Gastrocnemius medialis (tissue), 4 donors: ENCODE measurements around the gene ARPC3. TPM values are rescaled to one million over a fixed set of nuclear protein-coding genes. Genes with fewer than 3 reads are reported as not detected.

ENCODE experiments used
- ATAC-seq, 2 donors: fragments of 150-250 bp; one replicate each; pipeline ENCODE4 v1.9.1; 2016
- DNase-seq, 2 donors: peaks; one replicate each; pipeline ENCODE4 v3.0.0-alpha.2; 2019
- H3K27ac ChIP-seq, 4 donors: fragments of 200-600 bp; sonication (generic); 1 replicate in 1 of 4; 2 replicates in 3 of 4; pipeline ENCODE4 v1.5.1; 2016 to 2018; ENCODE audit warnings: mild to moderate bottlenecking in 2 of 4, moderate library complexity in 1 of 4
- H3K27me3 ChIP-seq, 3 donors: fragments of 200-600 bp; sonication (generic) in 2 of 3; 1 replicate in 1 of 3; 2 replicates in 2 of 3; pipeline versions ENCODE4 v1.5.1 to v1.6.0; 2016 to 2019; ENCODE audit warnings: mild to moderate bottlenecking in 1 of 3, moderate library complexity in 1 of 3
- H3K36me3 ChIP-seq, 2 donors: fragments of 200-600 bp; sonication (generic) in 1 of 2; one replicate each; pipeline ENCODE4 v1.5.1; 2017 to 2018
- H3K4me1 ChIP-seq, 2 donors: fragments of 200-600 bp; sonication (generic) in 1 of 2; one replicate each; pipeline ENCODE4 v1.5.1; 2016 to 2017; ENCODE audit warnings: mild to moderate bottlenecking in 2 of 2
- H3K4me3 ChIP-seq, 4 donors: fragments of 200-600 bp; sonication (generic) in 3 of 4; 1 replicate in 1 of 4; 2 replicates in 3 of 4; pipeline ENCODE4 v1.5.1; 2016 to 2019; ENCODE audit warnings: mild to moderate bottlenecking in 2 of 4
- H3K9me3 ChIP-seq, 3 donors: fragments of 200-600 bp; sonication (generic) in 2 of 3; 1 replicate in 1 of 3; 2 replicates in 2 of 3; pipeline ENCODE4 v1.5.1; 2016 to 2019
- CTCF ChIP-seq, 5 experiments: fragments of 450-650 bp in 3 of 5; fragments of 200-600 bp in 2 of 5; sonication (generic) in 2 of 5; IDR thresholded peaks in 4 of 5; conservative IDR thresholded peaks in 1 of 5; 1 replicate in 4 of 5; 2 replicates in 1 of 5; pipeline ENCODE4 v1.5.1; 2016 to 2019; ENCODE audit warnings: antibody characterized with exemption in 5 of 5, mild to moderate bottlenecking in 3 of 5, moderate library complexity in 3 of 5
- POLR2A ChIP-seq, 2 donors: fragments of 450-650 bp; IDR thresholded peaks; one replicate each; pipeline ENCODE4 v1.6.1; 2017; ENCODE audit warnings: antibody characterized with exemption in 2 of 2, mild to moderate bottlenecking in 2 of 2, moderate library complexity in 2 of 2
- in situ Hi-C, 4 donors: fragments of 200-750 bp; cut with MboI; loops; one replicate each; pipeline versions ENCODE4 v1.15.0 to v1.8.0; 2017; ENCODE audit warnings: low sequenced_read_pairs in 4 of 4
- intact Hi-C: fragments of 100-400 bp; cut with DNase I; formaldehyde crosslinking; loops from one replicate; pipeline ENCODE4 v1.15.1; 2023; ENCODE audit warnings: low total_unique reads
- total RNA-seq, 4 donors: library from RNA; depleted of rRNA; stranded (reverse); fragments of >200 nt; gene quantifications; one replicate each; pipeline versions ENCODE4 v1.1.0 to v1.2.3, GENCODE V29; 2016

The ARPC3 gene
- total RNA-seq, 4 donors from 2014 or later, result 170 to 327 (median 213) TPM

GRCh38 chr12:110403976-110404682, 46.0 kb downstream of the ARPC3 start:
- TF ChIP-seq POLR2A (IDR thresholded peaks at IDR 0.05), result no peak
- no peak for TF ChIP-seq CTCF (IDR thresholded peaks at IDR 0.05 in 4 of 5, conservative IDR thresholded peaks at IDR 0.05 in 1 of 5)
- DNase-seq (peak; percentile 34 to 69), ATAC-seq (peak; percentile 80 to 85)
- H3K4me1 ChIP-seq, result peaks cover 11 to 12% of the 10 kb centered on the region in 2 donors
- no peaks in the 10 kb centered on the region for H3K9me3 ChIP-seq
- H3K27ac ChIP-seq, result peak overlapping the region; percentile 90 to 99 (median 92)
- H3K36me3 ChIP-seq, result peaks cover 0 to 16% of the 10 kb centered on the region in 2 donors
- in situ Hi-C loops (no loop called here), intact Hi-C loops (loop anchor here (1.0 kb wide), 1 partner anchor 304 kb away; no protein-coding TSS in a partner anchor)
- H3K27me3 ChIP-seq, result no peaks in the 10 kb centered on the region
- H3K4me3 ChIP-seq, result peak overlapping the region; percentile 76 to 98 (median 96)

GRCh38 chr12:110403146-110403975, 46.8 kb downstream of the ARPC3 start, which contains the start of gene ANAPC7:
Gene ANAPC7 (minus strand): TSS chr12:110403708. CDS start chr12:110403627, 81 bp downstream.
- intact Hi-C loops (loop anchor here (1.0 kb wide), 1 partner anchor 303 kb away; no protein-coding TSS in a partner anchor), in situ Hi-C loops (no loop called here)
- ATAC-seq, result peak; percentile 96 to 97
- H3K27me3 ChIP-seq, result no peaks in the 10 kb centered on the region
- peak; percentile 81 to 90 for DNase-seq
- TF ChIP-seq CTCF (IDR thresholded peaks at IDR 0.05 in 4 of 5, conservative IDR thresholded peaks at IDR 0.05 in 1 of 5) (no peak), POLR2A (IDR thresholded peaks at IDR 0.05) (peak; percentile 35 to 51)
- H3K27ac ChIP-seq, result peak within 1 kb of the TSS; percentile 90 to 99 (median 92)
- peaks cover 0 to 16% of the 10 kb centered on the region in 2 donors for H3K36me3 ChIP-seq
- peak within 1 kb of the TSS; percentile 76 to 98 (median 96) for H3K4me3 ChIP-seq
- peaks cover 11 to 12% of the 10 kb centered on the region in 2 donors for H3K4me1 ChIP-seq
- no peaks in the 10 kb centered on the region for H3K9me3 ChIP-seq

Other genes starting within 250 kb of the ARPC3 start
- 1,000 to 10,000 TPM in 2 of 4 donors, 100 to 1,000 TPM in 2; 788 to 1,983 (median 1,302) TPM for gene ATP2A2, start 169.1 kb downstream of the ARPC3 start, total RNA-seq
- gene ANAPC7, start 46.6 kb downstream of the ARPC3 start, total RNA-seq, result 10 to 100 TPM; 27.5 to 57.1 (median 38.2) TPM
- gene GPN3, start 17.9 kb upstream of the ARPC3 start, total RNA-seq, result 10 to 100 TPM; 18.4 to 26.8 (median 24.6) TPM
- 1 to 10 TPM in 3 of 4 donors, under 1 TPM in 1; 0.82 to 3.5 (median 2.2) TPM for gene FAM216A, start 18.5 kb upstream of the ARPC3 start, total RNA-seq
- gene VPS29, start 51.8 kb upstream of the ARPC3 start, total RNA-seq, result 100 to 1,000 TPM in 2 of 4 donors, 10 to 100 TPM in 2; 76.4 to 145 (median 92.9) TPM
- gene RAD9B, start 52.0 kb upstream of the ARPC3 start, total RNA-seq, result 1 to 10 TPM in 1 of 4 donors, under 1 TPM in 3; 0.12 to 2.0 (median 0.62) TPM
- 10 to 100 TPM; 27.6 to 85.8 (median 58.4) TPM for gene PPTC7, start 133.0 kb upstream of the ARPC3 start, total RNA-seq
- 10 to 100 TPM in 3 of 4 donors, 1 to 10 TPM in 1; 4.7 to 30.8 (median 22.7) TPM for gene TCTN1, start 163.8 kb upstream of the ARPC3 start, total RNA-seq
- 1 to 10 TPM; 4.6 to 8.1 (median 5.8) TPM for gene HVCN1, start 238.8 kb upstream of the ARPC3 start, total RNA-seq